Measurements from ENCODE around the gene LRRC23.
"Not testable (repeated sequence)": the region's sequence is repeated elsewhere in the genome, so short reads cannot be mapped to it uniquely, and the experiment has no call there.

Gene LRRC23

DNA sequence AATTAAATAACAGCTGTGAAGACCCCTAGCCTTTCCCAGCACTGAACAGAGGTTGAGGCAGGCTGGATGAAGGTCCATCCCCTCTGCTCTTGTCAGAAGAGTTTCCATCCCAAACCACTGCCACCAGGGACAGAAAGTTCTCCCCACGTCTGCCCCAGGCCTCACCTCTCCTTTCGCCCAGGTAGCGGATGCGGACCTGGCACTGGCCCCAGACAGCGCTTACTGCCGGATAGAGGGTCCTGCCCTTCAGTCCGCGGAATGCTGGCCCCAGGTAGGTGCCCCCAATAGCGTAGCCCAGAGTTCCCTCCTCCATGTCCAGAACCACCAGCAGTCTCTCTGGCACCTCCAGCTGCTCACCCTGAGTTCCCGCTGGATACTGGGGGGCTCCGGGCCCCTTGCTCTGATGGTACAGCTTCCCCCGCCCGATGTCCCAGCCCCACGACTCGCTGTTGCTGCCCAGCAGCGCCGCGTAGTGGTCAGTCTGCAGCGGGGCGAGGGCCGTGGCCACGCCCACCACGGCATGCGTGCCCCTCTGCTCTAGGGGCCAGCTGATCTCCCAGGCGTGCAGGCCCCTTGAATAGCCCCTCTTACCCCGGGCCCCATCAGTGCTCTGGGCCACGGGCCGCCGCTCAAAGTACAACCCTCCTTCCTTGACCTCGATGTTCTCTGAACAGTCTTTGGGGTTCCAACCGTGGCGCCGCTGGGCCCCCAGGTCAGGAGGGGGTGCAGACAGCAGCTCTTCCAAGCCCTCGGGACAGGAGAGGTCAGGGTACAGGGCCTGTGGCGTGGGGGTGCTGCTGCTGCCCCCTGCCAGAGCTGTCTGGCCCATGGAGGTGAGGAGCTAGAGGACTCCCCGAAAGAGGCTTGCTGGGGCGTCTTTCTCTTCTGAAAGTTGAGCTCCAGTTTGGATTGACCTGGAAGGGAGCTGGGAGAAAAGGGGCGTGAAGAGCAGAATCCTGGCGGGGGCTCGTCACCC lies 32.3 kb upstream of the LRRC23 start:
- DNase-seq (ENCODE audit: low read depth in 2 of 2) = no peak

DNA sequence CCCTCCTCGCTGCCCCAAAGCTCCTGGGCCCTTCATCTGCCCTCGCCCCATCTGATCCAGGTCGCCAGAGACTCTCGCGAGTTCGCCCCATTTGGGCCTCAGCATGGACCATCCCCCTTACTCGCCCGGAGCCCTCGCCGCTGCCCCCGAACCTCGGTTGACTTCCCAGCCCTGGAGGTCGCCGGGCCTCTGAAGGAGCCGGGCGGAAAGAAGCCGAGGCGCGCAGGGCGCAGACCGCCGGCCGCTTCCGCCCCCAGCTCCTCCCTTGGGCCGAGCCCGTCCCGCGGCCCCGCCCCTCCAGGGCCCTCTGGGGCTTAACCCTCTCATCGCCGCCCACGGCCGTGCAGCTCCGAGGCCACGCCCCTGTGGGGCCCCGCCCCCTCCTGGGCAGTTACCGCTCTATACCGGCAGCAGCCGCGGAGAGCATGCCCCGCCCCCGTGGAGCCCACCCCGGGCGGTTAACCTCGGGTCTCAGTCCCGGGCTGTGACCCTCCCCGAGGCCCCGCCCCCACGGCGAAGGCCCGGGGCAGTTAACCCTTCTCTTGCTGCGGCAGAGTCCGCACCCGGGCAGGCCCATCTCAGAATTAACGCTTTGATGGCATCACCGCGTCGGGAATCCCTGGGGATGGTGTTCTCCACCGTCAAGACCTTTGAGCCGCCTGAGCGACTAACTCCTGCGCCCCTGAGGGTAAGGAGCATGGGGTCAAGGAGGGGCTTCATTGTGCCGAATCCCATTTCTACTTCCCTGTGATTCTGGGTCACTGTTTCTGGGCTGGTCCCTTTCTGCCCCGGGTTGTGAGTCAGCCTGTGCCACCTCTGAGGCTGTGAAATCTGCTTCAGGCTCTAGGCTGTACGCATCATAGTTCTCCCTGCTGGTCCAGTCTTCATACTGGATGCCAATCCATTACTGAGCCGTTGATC lies 31.3 kb upstream of the LRRC23 start, which contains the start of gene SPSB2:
Gene SPSB2, minus strand, starts transcription at position 210 of the 921 bp plus-strand sequence. CDS start 402 bp downstream, outside the sequence.
- DNase-seq (ENCODE audit: low read depth in 2 of 2) = peak; percentile 82 to 85

DNA sequence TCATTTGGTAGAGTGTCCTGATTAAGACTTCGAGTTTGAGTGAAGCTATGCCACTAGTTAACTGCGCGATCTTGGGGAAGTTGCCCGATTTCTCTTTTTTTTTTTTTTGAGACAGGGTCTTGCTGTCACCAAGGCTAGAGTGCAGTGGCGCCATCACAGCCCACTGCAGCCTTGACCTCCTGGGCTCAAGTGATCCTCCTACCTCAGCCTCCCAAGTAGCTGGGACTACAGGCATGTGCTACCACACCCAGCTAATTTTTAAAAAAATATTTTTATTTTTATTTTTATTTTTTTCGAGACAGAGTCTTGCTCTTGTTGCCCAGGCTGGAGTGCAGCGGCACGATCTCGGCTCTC lies 30.6 kb upstream of the LRRC23 start:
- not testable (repeated sequence) for DNase-seq (ENCODE audit: low read depth in 2 of 2)

DNA sequence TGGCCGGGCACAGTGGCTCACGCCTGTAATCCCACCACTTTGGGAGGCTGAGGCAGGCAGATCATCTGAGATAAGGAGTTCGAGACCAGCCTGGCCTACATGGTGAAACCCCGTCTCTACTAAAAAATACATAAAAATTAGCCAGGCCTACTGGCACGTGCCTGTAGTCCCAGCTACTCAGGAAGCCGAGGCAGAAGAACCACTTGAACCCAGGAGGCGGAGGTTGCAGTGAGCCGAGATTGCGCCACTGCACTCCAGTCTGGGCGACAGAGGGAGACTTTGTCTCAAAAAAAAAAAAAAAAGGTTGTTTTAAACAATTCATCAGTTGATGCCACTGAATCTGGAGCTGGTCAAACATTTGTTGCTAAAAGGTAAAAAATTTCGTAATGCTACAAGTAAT lies 24.8 kb upstream of the LRRC23 start:
- not testable (repeated sequence) for DNase-seq (ENCODE audit: low read depth in 2 of 2)

DNA sequence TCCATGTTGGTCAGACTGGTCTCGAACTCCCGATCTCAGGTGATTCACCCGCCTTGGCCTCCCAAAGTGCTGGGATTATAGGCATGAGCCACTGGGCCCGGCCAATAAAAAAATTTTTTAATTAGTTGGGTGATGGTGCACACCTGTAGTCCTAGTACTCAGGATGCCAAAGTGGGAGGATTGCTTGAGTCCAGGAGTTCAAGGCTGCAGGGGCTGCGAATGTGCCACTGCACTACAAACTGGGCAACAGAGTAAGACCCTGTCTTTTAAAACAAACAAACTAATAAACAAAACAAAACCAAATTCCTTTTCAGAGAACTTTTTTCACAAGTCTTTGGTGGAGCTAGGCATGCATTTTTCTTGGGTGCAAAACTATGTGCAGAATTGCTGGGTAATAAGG lies 21.4 kb upstream of the LRRC23 start:
- no peak for DNase-seq (ENCODE audit: low read depth in 2 of 2)

DNA sequence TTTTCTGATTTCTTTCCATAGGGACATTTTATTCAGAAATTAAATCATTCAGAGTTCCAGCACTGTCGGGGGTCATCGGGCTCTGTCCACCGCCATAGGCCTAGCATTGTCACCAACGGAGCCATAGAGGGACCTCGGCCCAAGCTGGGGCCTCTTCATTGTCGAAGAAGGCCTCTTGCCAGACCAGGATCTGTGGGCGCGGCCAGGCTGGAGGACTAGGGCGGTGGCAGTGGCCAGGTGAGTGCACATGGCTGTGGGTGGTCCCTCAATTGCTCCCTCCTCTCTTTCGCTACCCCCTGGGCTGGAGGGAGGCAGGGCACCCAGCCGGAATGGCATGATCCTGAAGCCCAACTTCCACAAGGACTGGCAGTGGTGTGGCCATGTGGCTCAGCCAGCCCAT lies 20.9 kb upstream of the LRRC23 start:
- no peak for DNase-seq (ENCODE audit: low read depth in 2 of 2)

DNA sequence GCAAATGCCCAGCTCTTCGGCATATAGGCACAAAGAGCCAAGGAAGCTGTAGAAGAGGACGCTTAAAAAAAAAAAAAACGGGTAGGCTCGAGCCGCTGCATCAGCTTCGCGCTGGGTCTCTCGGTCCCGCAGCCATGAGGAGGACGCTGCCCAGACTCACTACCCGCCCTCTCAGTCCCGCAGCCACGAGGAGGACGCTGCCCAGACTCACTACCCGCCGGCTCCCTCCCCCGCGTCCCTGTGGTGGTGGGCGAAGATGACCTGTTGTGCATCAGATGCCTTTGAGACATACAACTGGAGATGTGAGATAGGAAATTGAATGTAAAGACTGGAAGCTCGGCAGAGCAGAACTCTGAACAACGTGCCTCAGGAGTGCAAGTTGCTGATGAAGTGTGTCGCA lies 20.1 kb upstream of the LRRC23 start:
- DNase-seq (ENCODE audit: low read depth in 2 of 2) = no peak

DNA sequence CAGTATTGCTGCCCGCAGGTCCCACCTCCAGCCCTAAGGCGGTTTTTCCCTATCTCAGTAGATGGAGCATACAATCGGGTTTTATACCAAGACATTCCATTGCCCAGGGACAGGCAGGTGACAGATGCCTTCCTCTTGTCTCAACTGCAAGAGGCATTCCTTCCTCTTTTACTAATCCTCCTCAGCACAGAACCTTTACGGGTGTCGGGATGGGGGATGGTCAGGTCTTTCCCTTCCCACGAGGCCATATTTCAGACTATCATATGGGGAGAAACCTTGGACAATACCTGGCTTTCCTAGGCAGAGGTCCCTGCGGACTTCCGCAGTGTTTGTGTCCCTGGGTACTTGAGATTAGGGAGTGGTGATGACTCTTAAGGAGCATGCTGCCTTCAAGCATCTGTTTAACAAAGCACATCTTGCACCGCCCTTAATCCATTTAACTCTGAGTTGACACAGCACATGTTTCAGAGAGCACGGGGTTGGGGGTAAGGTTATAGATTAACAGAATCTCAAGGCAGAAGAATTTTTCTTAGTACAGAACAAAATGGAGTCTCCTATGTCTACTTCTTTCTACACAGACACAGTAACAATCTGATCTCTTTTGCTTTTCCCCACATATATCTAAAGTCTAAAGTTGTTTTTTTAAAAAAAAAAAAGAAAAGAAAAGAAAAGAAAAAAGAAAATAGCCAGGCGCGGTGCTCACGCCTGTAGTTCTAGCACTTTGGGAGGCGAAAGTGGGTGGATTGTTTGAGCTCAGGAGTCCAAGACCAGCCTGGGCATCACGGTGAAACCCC lies 18.2 kb upstream of the LRRC23 start:
- DNase-seq (ENCODE audit: low read depth in 2 of 2) = not testable (repeated sequence)

DNA sequence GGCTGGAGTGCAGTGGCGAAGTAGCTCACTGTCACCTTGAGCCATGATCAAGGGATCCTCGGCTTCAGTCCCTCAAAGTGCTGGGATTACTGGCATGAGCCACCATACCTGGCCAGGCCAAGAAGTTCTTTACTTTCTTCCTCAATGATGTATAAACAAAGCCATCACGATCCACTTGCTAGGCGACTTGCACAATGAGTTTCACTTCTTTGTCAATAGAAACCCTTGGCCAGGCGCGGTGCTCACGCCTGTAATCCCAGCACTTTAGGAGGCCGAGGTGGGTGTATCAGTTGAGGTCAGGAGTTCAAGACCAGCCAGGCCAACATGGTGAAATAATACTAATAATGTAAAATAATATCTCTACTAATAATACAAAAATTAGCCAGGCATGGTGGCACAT lies 17.2 kb upstream of the LRRC23 start:
- no peak for DNase-seq (ENCODE audit: low read depth in 2 of 2)

DNA sequence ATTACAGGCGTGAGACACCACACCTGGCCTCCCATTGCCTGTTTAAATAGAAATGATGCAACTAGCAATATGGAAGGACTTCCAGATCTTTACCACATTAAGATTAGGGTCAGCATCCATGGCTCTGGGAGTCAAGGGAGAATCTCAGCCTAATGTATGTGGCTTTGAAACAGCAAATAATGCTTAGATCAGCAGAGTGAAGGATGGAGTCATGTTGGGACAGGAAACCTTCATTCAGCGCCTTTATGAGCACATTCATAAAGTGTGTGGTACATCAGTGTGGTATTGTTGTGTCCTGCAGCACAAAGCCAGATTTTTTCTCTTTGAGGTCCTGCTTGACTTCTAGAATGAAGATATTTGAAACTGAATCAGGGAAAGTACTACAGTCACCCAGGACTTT lies 16.3 kb upstream of the LRRC23 start:
- no peak for DNase-seq (ENCODE audit: low read depth in 2 of 2)

DNA sequence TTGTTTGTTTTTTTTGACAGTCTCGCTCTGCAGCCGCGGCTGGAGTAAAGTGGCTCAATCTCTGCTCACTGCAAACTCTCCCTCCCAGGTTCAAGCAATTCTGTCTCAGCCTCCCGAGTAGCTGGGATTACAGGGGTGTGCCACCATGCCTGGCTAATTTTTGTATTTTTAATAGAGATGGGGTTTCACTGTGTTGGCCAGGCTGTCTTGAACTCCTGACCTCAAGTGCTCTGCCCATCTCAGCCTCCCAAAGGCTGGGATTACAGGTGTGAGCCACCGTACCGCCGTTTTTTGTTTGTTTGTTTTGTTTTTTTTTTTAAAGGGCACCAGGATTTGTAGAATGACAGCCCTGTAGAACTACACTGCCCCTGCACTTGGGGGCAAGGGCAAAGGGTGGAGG lies 15.8 kb upstream of the LRRC23 start:
- not testable (repeated sequence) for DNase-seq (ENCODE audit: low read depth in 2 of 2)

DNA sequence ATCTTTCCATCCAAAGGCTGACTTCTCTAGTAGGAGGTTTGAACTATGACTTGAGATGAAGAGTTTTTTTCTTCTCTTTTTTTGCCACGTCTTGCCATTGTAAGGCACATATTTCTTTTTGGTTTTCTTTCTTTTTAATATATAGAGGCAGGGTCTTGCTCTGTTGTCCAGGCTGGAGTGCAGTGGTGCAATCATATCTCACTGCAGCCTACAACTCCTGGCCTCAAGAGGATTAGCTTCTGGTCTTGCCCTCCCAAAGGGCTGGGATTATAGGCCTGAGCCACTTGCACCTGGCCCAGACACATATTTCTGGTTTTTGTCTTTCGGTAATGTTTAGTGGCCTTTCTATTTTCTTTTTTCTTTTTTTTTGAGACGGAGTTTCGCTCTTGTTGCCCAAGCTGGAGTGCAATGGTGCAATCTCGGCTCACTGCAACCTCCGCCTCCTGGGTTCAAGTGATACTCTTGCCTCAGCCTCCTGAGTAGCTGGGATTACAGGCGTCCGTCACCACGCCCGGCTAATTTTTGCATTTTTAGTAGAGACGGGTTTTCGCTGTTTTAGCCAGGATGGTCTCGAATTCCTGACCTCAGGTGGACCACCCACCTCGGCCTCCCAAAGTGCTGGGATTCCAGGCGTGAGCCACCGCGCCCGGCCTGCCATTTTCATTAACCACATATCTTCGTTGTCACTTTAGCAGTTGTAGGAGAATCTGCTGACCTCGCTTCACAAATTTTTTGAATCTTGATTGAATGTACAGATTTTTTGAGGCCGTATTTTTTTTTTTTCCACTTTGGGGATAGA lies 14.6 kb upstream of the LRRC23 start:
- not testable (repeated sequence) for DNase-seq (ENCODE audit: low read depth in 2 of 2)

DNA sequence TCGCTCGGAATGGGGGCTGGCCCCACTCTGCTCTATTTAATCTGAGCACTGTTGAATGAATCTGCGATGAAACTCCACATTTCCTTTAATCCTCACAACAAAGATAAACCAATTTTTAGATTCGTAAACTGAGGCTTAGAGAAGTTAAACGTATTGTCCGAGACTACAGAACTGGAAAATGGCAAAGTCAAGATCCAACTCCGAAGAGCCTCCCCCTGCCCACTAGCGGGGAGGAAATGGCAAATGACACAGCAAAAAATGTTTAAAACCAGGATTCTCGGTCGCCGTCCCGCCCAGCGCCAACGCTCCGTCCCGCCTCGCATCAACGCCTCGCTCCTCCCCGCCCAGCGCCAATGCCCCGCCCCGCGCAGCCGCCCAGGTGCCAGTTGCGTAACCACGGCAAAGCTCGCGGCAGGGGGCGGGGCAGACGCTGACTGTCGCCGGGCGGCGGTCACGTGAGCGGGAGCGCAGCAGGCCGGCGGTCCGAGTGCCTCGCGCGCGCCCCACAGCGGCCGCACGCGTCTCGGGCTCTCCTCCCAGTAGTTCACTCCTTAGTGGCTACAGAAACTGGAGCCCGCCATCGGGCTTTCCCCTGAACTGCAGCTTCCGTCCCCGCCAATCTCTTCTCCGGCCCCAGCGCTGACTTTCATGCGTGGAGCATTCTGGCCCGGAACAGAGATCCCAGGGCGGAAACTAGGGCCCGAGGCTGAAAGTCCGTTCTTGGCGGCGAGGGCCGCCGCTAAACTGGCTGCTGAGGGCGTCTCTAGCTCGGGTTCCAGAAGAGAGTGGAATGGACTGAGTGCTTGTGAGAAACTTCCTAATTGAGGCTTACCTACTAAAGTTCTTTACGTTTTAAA lies 13.6 kb upstream of the LRRC23 start:
- peak; percentile 92 to 93 for DNase-seq (ENCODE audit: low read depth in 2 of 2)

DNA sequence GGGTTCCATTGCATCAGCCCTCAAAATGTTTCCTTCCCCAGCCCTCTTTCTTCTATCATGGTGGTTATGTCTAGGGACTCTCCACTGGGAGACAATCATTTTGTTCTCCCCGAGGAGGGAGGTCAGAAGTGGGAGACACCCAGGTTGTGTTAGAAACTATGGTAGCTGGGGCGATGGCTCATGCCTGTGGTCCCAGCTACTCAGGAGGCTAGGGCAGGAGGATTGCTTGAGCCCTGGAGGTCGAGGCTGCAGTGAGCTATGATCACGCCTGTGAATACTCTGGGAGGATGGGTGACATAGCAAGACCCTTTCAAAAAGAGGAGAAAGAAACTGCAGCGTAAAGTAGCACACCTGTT lies 13.0 kb upstream of the LRRC23 start:
- DNase-seq (ENCODE audit: low read depth in 2 of 2) = no peak

DNA sequence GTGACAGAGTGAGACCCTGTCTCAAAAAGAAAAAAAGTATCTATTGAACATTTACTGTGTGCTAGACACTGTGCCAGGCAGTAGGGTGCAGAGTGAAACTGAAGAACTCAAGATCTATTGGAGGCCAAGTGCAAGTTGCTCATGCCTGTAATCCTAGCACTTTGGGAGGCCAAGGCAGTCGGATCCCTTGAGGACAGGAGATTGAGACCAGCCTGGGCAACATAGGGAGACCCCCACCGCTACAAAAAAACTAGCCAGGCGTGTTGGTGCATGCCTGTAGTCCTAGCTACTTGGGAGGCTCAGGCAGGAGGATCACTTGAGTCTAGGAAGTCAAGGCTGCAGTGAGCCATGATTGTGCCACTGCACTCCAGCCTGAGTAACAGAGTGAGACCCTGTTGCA lies 11.9 kb upstream of the LRRC23 start:
- DNase-seq (ENCODE audit: low read depth in 2 of 2) = not testable (repeated sequence)

DNA sequence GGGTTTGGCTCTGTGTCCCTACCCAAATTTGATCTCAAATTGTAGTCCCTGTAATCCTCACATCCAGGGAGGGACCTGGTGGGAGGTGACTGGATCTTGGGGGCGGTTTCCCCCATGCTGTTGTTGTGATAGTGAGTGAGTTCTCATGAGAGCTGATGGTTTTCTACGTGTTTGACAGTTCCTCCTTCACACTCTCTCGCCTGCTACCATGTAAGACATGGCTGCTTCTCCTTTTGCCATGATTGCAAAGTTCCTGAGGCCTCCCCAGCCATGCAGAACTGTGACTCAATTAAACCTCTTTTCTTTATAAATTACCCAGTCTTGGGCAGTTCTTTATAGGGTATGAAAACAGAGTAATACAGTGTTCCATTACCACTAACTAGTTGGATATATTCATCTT lies 10.3 kb upstream of the LRRC23 start:
- no peak for DNase-seq (ENCODE audit: low read depth in 2 of 2)

DNA sequence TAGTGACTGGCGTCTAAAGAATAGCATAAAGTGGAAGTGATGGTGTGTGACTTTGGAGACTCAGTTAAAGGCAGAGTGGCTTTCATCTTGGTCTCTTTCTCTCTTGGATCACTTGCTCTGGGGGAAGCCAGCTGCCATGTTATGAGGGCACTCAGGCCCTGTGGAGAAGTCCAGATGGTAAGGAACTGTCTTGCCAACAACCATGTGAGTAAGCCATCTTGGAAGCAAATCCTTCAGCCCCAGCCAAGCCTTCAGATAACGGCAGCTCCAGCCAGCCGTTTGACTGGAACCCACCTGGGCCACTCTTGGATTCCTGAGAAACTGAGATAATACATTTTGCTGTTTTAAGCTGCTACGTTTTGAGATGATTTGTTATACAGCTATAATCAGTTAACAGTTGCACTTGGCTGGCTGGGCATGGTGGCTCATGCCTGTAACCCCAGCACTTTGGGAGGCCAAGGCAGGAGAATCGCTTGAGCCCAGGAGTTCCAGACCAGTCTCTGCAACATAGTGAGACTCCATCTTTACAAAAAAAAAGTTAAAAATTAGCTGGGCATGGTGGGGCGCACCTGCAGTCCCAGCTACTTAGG lies 7.7 kb upstream of the LRRC23 start:
- no peak for DNase-seq (ENCODE audit: low read depth in 2 of 2)

DNA sequence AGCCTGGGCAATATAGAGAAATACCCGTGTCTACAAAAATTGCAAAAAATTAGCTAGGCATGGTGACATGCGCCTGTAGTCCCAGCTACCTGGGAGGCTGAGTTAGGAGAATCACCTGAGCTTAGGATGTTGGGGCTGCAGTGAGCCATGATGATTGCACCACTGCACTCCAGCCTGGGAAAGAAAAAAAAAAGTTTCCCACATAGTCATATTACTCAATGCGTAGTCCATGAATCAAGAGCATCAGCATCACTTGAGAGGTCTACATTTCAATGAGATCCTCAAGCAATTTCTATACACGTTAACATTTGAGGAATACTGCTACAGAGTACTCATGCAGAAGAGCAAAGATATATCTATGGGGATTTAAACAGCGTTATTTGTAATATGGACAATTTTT lies 5.2 kb upstream of the LRRC23 start:
- no peak for DNase-seq (ENCODE audit: low read depth in 2 of 2)

DNA sequence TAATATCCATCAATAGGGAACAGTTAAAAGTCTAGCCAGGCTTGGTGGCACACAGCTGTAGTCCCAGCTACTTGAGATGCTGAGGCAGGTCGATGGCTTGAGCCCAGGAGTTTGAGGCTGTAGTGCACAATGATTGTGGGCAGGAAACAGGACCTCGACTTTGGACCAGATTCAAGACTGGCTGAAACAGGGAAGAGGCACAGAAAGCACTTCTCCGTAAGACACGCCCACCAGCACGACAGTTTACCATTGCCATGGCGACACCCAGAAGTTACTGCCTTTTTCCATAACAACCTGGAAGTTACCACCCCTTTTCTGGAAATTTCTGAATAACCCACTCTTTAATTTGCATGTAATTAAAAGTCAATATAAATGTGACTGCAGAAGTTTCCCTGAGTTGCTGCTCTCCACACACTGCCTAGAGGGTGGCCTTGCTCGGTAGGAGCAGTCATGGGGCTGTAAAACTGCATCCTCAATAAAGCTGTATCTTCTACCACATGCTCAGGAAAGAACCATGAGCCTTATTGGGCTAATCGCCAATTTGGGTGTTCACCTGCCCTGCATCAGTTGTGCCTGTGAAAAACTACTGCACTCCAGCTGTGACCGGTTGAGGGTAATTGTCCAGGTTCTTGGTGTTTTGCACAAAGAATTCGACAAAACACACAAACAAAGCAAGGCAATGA lies 4.6 kb upstream of the LRRC23 start:
- no peak for DNase-seq (ENCODE audit: low read depth in 2 of 2)
